Memory B cell (primary cell): Measurements from ENCODE around the gene MCMBP.
"Not testable (repeated sequence)": the region's sequence is repeated elsewhere in the genome, so short reads cannot be mapped to it uniquely, and the experiment has no call there.

Experiments used
- ATAC-seq: fragments of 150-1000 bp; cut with Tn5 transposase; 2 replicates; pipeline ENCODE4 v1.10.0; 2021; ENCODE audit warnings: low read depth, mild to moderate bottlenecking, moderate library complexity
- DNase-seq, 2 donors: peaks; one replicate each; pipeline ENCODE4 v3.0.0; 2022; ENCODE audit warnings: low spot score in 2 of 2
- H3K27ac Mint-ChIP-seq: one replicate; pipeline ENCODE4 v1.8.0; 2022; ENCODE audit warnings: mild to moderate bottlenecking, moderate library complexity, mixed read lengths
- H3K27me3 Mint-ChIP-seq: one replicate; pipeline ENCODE4 v1.8.0; 2022; ENCODE audit warnings: mixed read lengths
- H3K36me3 Mint-ChIP-seq: one replicate; pipeline ENCODE4 v1.8.0; 2022; ENCODE audit warnings: mild to moderate bottlenecking, mixed read lengths
- H3K4me1 Mint-ChIP-seq: one replicate; pipeline ENCODE4 v1.8.0; 2022; ENCODE audit warnings: mixed read lengths
- H3K4me3 Mint-ChIP-seq: one replicate; pipeline ENCODE4 v1.8.0; 2022; ENCODE audit warnings: mild to moderate bottlenecking, moderate library complexity, mixed read lengths
- H3K9me3 Mint-ChIP-seq: one replicate; pipeline ENCODE4 v1.8.0; 2022; ENCODE audit warnings: mixed read lengths

The MCMBP gene

GRCh38 chr10:119803264-119803663 lies 69.4 kb downstream of the MCMBP start:
- DNase-seq (no peak), ATAC-seq (no peak)
- no peak overlapping the region for H3K4me3 Mint-ChIP-seq
- peaks cover 18% of the 10 kb centered on the region for H3K36me3 Mint-ChIP-seq
- no peak overlapping the region for H3K27ac Mint-ChIP-seq
- no peaks in the 10 kb centered on the region for H3K9me3 Mint-ChIP-seq
- no peaks in the 10 kb centered on the region for H3K27me3 Mint-ChIP-seq
- peaks cover 9% of the 10 kb centered on the region for H3K4me1 Mint-ChIP-seq

- no peaks in the 10 kb centered on the region for H3K27me3 Mint-ChIP-seq
- DNase-seq, result no peak
- no peak overlapping the region for H3K4me3 Mint-ChIP-seq
- H3K4me1 Mint-ChIP-seq, result peaks cover 9% of the 10 kb centered on the region
- peaks cover 21% of the 10 kb centered on the region for H3K36me3 Mint-ChIP-seq
- ATAC-seq, result no peak
- H3K27ac Mint-ChIP-seq, result no peak overlapping the region
- H3K9me3 Mint-ChIP-seq, result no peaks in the 10 kb centered on the region
Measured at GRCh38 chr10:119801998-119802538, 70.6 kb downstream of the MCMBP start.

GRCh38 chr10:119801176-119801575 lies 71.5 kb downstream of the MCMBP start:
- peaks cover 28% of the 10 kb centered on the region for H3K36me3 Mint-ChIP-seq
- DNase-seq (no peak), ATAC-seq (no peak)
- peaks cover 9% of the 10 kb centered on the region for H3K4me1 Mint-ChIP-seq
- H3K4me3 Mint-ChIP-seq, result no peak overlapping the region
- no peaks in the 10 kb centered on the region for H3K9me3 Mint-ChIP-seq
- peak overlapping the region; percentile 19 for H3K27ac Mint-ChIP-seq
- H3K27me3 Mint-ChIP-seq, result no peaks in the 10 kb centered on the region

- Mint-ChIP-seq H3K27ac (peak overlapping the region; percentile 20), H3K36me3 (peaks cover 26% of the 10 kb centered on the region), H3K4me1 (peaks cover 2% of the 10 kb centered on the region), H3K27me3 (no peaks in the 10 kb centered on the region), H3K4me3 (no peak overlapping the region), H3K9me3 (no peaks in the 10 kb centered on the region)
- DNase-seq (no peak), ATAC-seq (no peak)
Measured at GRCh38 chr10:119796039-119796438, 76.6 kb downstream of the MCMBP start.

- peaks cover 30% of the 10 kb centered on the region for H3K36me3 Mint-ChIP-seq
Measured at GRCh38 chr10:119795101-119795500, 77.5 kb downstream of the MCMBP start.

GRCh38 chr10:119786117-119786769 lies 86.4 kb downstream of the MCMBP start:
- no peak overlapping the region for H3K27ac Mint-ChIP-seq
- H3K27me3 Mint-ChIP-seq, result no peaks in the 10 kb centered on the region
- H3K36me3 Mint-ChIP-seq, result peaks cover 17% of the 10 kb centered on the region
- no peak for DNase-seq
- peaks cover 32% of the 10 kb centered on the region for H3K4me1 Mint-ChIP-seq
- no peak overlapping the region for H3K4me3 Mint-ChIP-seq
- no peak for ATAC-seq
- H3K9me3 Mint-ChIP-seq, result no peaks in the 10 kb centered on the region

More at GRCh38 chr10:119795101-119795500, 77.5 kb downstream of the MCMBP start:
- H3K9me3 Mint-ChIP-seq, H3K27me3 Mint-ChIP-seq, H3K27ac Mint-ChIP-seq, DNase-seq, ATAC-seq, H3K4me1 Mint-ChIP-seq, H3K4me3 Mint-ChIP-seq: not testable (repeated sequence)

- H3K36me3 Mint-ChIP-seq, result peaks cover 9% of the 10 kb centered on the region
- no peaks in the 10 kb centered on the region for H3K9me3 Mint-ChIP-seq
- no peaks in the 10 kb centered on the region for H3K27me3 Mint-ChIP-seq
- peak overlapping the region; percentile 14 for H3K4me3 Mint-ChIP-seq
- no peak for DNase-seq
- H3K27ac Mint-ChIP-seq, result peak overlapping the region; percentile 18
- peaks cover 26% of the 10 kb centered on the region for H3K4me1 Mint-ChIP-seq
- ATAC-seq, result peak; percentile 69
Measured at GRCh38 chr10:119784340-119785067, 88.1 kb downstream of the MCMBP start.

GRCh38 chr10:119783665-119784027 lies 89.0 kb downstream of the MCMBP start:
- Mint-ChIP-seq H3K36me3 (peaks cover 8% of the 10 kb centered on the region), H3K27me3 (no peaks in the 10 kb centered on the region), H3K4me3 (peak overlapping the region; percentile 73), H3K4me1 (peaks cover 26% of the 10 kb centered on the region), H3K9me3 (no peaks in the 10 kb centered on the region), H3K27ac (peak overlapping the region; percentile 67)
- peak; percentile 85 for ATAC-seq
- DNase-seq, result no peak

GRCh38 chr10:119782981-119783664 lies 89.5 kb downstream of the MCMBP start:
- no peak for ATAC-seq
- no peaks in the 10 kb centered on the region for H3K27me3 Mint-ChIP-seq
- no peak for DNase-seq
- H3K4me1 Mint-ChIP-seq, result peaks cover 25% of the 10 kb centered on the region
- peaks cover 7% of the 10 kb centered on the region for H3K36me3 Mint-ChIP-seq
- H3K4me3 Mint-ChIP-seq, result peak overlapping the region; percentile 5
- H3K27ac Mint-ChIP-seq, result peak overlapping the region; percentile 67
- H3K9me3 Mint-ChIP-seq, result no peaks in the 10 kb centered on the region

GRCh38 chr10:119781498-119781897 lies 91.1 kb downstream of the MCMBP start:
- H3K4me3 Mint-ChIP-seq, result no peak overlapping the region
- H3K4me1 Mint-ChIP-seq, result peaks cover 17% of the 10 kb centered on the region
- H3K36me3 Mint-ChIP-seq, result peaks cover 4% of the 10 kb centered on the region
- no peaks in the 10 kb centered on the region for H3K9me3 Mint-ChIP-seq
- no peak overlapping the region for H3K27ac Mint-ChIP-seq
- DNase-seq, result no peak
- ATAC-seq, result no peak
- H3K27me3 Mint-ChIP-seq, result no peaks in the 10 kb centered on the region

GRCh38 chr10:119780879-119781480 lies 91.7 kb downstream of the MCMBP start:
- Mint-ChIP-seq H3K9me3 (no peaks in the 10 kb centered on the region), H3K4me3 (no peak overlapping the region), H3K27ac (no peak overlapping the region), H3K4me1 (peaks cover 19% of the 10 kb centered on the region), H3K27me3 (no peaks in the 10 kb centered on the region), H3K36me3 (peaks cover 6% of the 10 kb centered on the region)
- ATAC-seq (no peak), DNase-seq (no peak)
